HEK293 (cell line): ENCODE results near the gene ALOX15.

Experiments
- CTCF ChIP-seq: fragments of 450-650 bp; formaldehyde crosslinking; IDR thresholded peaks from 2 replicates; pipeline ENCODE4 v1.5.1; 2016; ENCODE audit warnings: missing biosample characterization, missing genetic modification characterization
- MEIS1 ChIP-seq: sonication (generic); formaldehyde crosslinking; IDR thresholded peaks from 2 replicates; pipeline ENCODE4 v1.8.1; 2022; ENCODE audit warnings: missing genetic modification reagents, mild to moderate bottlenecking, borderline replicate concordance
- SCRT1 ChIP-seq: fragments of 450-650 bp; formaldehyde crosslinking; IDR thresholded peaks from 2 replicates; pipeline ENCODE4 v1.5.1; 2016; ENCODE audit warnings: missing biosample characterization, missing genetic modification characterization, borderline replicate concordance
- TCF7L2 ChIP-seq: IDR thresholded peaks from 2 replicates; pipeline ENCODE4 v1.6.1; 2011; ENCODE audit warnings: low read depth, mild to moderate bottlenecking, inconsistent platforms, low read length, moderate library complexity, borderline replicate concordance
- YY1 ChIP-seq: fragments of 450-650 bp; formaldehyde crosslinking; IDR thresholded peaks from 2 replicates; pipeline ENCODE4 v1.5.1; 2018; ENCODE audit warnings: missing biosample characterization, missing genetic modification characterization
- ZNF121 ChIP-seq: fragments of 450-650 bp; formaldehyde crosslinking; IDR thresholded peaks from 2 replicates; pipeline ENCODE4 v1.5.1; 2016; ENCODE audit warnings: missing biosample characterization, missing genetic modification characterization
- ZNF16 ChIP-seq: fragments of 450-650 bp; formaldehyde crosslinking; IDR thresholded peaks from 2 replicates; pipeline ENCODE4 v1.5.1; 2016; ENCODE audit warnings: low read depth, missing biosample characterization, missing genetic modification characterization
- ZNF211 ChIP-seq: fragments of 450-650 bp; formaldehyde crosslinking; IDR thresholded peaks from 2 replicates; pipeline ENCODE4 v1.5.1; 2016; ENCODE audit warnings: low read depth, missing biosample characterization, missing genetic modification characterization
- ZNF239 ChIP-seq: fragments of 450-650 bp; formaldehyde crosslinking; IDR thresholded peaks from 2 replicates; pipeline ENCODE4 v1.5.1; 2016; ENCODE audit warnings: missing biosample characterization, missing genetic modification characterization
- ZNF335 ChIP-seq: fragments of 450-650 bp; formaldehyde crosslinking; conservative IDR thresholded peaks from 2 replicates; pipeline ENCODE4 v1.5.1; 2016; ENCODE audit warnings: missing biosample characterization, missing genetic modification characterization
- ZNF404 ChIP-seq: fragments of 450-650 bp; formaldehyde crosslinking; IDR thresholded peaks from 2 replicates; pipeline ENCODE4 v1.5.1; 2017; ENCODE audit warnings: missing biosample characterization, missing genetic modification characterization
- ZNF555 ChIP-seq: fragments of 450-650 bp; formaldehyde crosslinking; conservative IDR thresholded peaks from 2 replicates; pipeline ENCODE4 v1.5.1; 2017; ENCODE audit warnings: missing biosample characterization, mild to moderate bottlenecking, missing genetic modification characterization, inconsistent platforms
- ZNF792 ChIP-seq: fragments of 450-650 bp; formaldehyde crosslinking; IDR thresholded peaks from 2 replicates; pipeline ENCODE4 v1.5.1; 2016; ENCODE audit warnings: missing biosample characterization, missing genetic modification characterization

- TF ChIP-seq ZNF335 (tag by site-specific recombination) (no peak), ZNF792 (tag by site-specific recombination) (no peak), CTCF (tag by site-specific recombination) (no peak), ZNF121 (no peak), SCRT1 (tag by site-specific recombination) (no peak), ZNF239 (tag by site-specific recombination) (no peak), ZNF404 (tag by site-specific recombination) (no peak), ZNF555 (no peak), YY1 (tag by site-specific recombination) (no peak), ZNF211 (tag by site-specific recombination) (no peak), TCF7L2 (no peak), MEIS1 (CRISPR knock-in tag) (no peak), ZNF16 (tag by site-specific recombination) (no peak)
Measured at GRCh38 chr17:4675791-4676190, 34.3 kb upstream of the ALOX15 start.
